Measurements from ENCODE around the gene MAN2A2.

MAN2A2 gene

DNA sequence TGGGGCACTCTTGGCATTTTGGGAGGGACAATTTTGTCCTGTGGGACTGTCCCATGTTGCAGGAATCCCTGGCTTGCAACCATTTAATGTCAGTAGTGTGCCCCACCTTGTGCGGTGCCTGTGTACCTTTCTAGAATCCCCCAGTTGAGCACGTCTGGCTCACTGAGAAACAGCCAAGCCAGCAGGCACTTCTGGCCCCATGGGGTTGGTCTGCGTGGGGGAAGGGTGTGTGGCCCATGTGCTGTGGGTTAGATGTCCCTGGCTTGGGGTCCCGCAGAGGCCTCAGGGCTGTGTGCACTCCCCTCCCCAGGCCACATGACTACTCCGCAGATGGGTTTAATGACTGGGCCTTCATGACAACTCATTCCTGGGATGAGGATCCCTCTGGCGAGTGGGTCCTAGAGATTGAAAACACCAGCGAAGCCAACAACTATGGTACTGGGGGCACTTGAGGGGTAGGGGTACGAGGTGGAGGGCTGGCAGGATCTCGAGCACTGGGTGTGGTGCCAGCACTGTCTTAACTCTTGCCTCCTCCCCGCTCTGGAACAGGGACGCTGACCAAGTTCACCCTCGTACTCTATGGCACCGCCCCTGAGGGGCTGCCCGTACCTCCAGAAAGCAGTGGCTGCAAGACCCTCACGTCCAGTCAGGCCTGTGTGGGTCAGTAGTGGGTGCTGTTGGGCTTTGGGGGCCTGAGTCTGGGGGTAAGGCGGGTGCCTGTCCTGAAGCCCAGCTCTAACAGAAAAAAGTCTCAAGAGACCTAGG is 22.5 kb upstream of the MAN2A2 start:
- TF ChIP-seq, protein P1, sequence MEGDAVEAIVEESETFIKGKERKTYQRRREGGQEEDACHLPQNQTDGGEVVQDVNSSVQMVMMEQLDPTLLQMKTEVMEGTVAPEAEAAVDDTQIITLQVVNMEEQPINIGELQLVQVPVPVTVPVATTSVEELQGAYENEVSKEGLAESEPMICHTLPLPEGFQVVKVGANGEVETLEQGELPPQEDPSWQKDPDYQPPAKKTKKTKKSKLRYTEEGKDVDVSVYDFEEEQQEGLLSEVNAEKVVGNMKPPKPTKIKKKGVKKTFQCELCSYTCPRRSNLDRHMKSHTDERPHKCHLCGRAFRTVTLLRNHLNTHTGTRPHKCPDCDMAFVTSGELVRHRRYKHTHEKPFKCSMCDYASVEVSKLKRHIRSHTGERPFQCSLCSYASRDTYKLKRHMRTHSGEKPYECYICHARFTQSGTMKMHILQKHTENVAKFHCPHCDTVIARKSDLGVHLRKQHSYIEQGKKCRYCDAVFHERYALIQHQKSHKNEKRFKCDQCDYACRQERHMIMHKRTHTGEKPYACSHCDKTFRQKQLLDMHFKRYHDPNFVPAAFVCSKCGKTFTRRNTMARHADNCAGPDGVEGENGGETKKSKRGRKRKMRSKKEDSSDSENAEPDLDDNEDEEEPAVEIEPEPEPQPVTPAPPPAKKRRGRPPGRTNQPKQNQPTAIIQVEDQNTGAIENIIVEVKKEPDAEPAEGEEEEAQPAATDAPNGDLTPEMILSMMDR (IDR thresholded peaks at IDR 0.05; ENCODE audit: control insufficient read depth, extremely low read depth, insufficient read depth), result no peak
- H3K4me3 ChIP-seq (ENCODE audit: low read depth, low read length), result no peak overlapping the region
- no peak for DNase-seq (ENCODE audit: low read depth)

DNA sequence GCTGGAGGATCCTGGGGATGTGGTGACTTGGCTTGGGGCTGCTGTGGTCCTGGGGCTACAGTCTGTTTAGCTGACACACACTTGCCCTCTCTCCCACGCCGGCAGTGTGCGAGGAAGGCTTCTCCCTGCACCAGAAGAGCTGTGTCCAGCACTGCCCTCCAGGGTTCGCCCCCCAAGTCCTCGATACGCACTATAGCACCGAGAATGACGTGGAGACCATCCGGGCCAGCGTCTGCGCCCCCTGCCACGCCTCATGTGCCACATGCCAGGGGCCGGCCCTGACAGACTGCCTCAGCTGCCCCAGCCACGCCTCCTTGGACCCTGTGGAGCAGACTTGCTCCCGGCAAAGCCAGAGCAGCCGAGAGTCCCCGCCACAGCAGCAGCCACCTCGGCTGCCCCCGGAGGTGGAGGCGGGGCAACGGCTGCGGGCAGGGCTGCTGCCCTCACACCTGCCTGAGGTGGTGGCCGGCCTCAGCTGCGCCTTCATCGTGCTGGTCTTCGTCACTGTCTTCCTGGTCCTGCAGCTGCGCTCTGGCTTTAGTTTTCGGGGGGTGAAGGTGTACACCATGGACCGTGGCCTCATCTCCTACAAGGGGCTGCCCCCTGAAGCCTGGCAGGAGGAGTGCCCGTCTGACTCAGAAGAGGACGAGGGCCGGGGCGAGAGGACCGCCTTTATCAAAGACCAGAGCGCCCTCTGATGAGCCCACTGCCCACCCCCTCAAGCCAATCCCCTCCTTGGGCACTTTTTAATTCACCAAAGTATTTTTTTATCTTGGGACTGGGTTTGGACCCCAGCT is 21.7 kb upstream of the MAN2A2 start:
- H3K4me3 ChIP-seq (ENCODE audit: low read depth, low read length), result no peak overlapping the region
- no peak for DNase-seq (ENCODE audit: low read depth)
- TF ChIP-seq, protein P1 (IDR thresholded peaks at IDR 0.05; ENCODE audit: control insufficient read depth, extremely low read depth, insufficient read depth), result no peak

DNA sequence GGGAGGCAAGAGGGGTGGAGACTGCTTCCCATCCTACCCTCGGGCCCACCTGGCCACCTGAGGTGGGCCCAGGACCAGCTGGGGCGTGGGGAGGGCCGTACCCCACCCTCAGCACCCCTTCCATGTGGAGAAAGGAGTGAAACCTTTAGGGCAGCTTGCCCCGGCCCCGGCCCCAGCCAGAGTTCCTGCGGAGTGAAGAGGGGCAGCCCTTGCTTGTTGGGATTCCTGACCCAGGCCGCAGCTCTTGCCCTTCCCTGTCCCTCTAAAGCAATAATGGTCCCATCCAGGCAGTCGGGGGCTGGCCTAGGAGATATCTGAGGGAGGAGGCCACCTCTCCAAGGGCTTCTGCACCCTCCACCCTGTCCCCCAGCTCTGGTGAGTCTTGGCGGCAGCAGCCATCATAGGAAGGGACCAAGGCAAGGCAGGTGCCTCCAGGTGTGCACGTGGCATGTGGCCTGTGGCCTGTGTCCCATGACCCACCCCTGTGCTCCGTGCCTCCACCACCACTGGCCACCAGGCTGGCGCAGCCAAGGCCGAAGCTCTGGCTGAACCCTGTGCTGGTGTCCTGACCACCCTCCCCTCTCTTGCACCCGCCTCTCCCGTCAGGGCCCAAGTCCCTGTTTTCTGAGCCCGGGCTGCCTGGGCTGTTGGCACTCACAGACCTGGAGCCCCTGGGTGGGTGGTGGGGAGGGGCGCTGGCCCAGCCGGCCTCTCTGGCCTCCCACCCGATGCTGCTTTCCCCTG is 21.0 kb upstream of the MAN2A2 start:
- no peak for DNase-seq (ENCODE audit: low read depth)
- TF ChIP-seq, protein P1 (IDR thresholded peaks at IDR 0.05; ENCODE audit: control insufficient read depth, extremely low read depth, insufficient read depth), result no peak
- no peak overlapping the region for H3K4me3 ChIP-seq (ENCODE audit: low read depth, low read length)

DNA sequence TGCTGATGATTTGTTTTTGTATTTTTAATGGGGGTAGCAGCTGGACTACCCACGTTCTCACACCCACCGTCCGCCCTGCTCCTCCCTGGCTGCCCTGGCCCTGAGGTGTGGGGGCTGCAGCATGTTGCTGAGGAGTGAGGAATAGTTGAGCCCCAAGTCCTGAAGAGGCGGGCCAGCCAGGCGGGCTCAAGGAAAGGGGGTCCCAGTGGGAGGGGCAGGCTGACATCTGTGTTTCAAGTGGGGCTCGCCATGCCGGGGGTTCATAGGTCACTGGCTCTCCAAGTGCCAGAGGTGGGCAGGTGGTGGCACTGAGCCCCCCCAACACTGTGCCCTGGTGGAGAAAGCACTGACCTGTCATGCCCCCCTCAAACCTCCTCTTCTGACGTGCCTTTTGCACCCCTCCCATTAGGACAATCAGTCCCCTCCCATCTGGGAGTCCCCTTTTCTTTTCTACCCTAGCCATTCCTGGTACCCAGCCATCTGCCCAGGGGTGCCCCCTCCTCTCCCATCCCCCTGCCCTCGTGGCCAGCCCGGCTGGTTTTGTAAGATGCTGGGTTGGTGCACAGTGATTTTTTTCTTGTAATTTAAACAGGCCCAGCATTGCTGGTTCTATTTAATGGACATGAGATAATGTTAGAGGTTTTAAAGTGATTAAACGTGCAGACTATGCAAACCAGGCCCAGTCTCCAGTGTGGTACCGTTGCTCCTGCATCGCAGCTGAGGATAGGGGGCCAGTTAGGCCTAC is 20.1 kb upstream of the MAN2A2 start:
- H3K4me3 ChIP-seq (ENCODE audit: low read depth, low read length), result no peak overlapping the region

DNA sequence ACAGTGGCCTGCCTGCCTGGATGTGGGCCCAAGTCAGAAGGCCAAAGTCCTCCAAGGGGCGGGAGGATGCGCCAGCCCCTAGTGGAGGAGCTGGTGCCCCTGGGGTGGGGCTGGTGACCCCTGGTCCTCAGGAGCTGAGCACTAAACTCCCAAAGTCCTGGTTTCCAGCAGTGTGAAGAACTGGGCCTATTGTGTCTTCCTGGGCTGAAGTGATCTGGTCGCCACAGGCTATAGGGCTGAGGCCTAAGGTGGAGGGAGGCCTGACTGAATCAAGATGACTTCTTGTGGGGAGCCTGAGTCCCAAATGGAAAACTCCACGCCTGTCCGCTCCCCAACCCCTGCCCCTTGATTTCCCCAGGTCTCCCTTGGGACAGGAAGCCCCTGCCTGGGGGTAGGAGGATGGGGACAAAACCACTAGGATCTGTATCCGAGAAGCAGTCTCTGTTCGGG is 19.6 kb upstream of the MAN2A2 start:
- TF ChIP-seq, protein P1 (IDR thresholded peaks at IDR 0.05; ENCODE audit: control insufficient read depth, extremely low read depth, insufficient read depth), result no peak
- no peak for DNase-seq (ENCODE audit: low read depth)
- H3K4me3 ChIP-seq (ENCODE audit: low read depth, low read length), result no peak overlapping the region

More for the DNA sequence above, 20.1 kb upstream of the MAN2A2 start:
- TF ChIP-seq, protein P1 (IDR thresholded peaks at IDR 0.05; ENCODE audit: control insufficient read depth, extremely low read depth, insufficient read depth), result no peak
- DNase-seq (ENCODE audit: low read depth), result no peak

Data from LNCaP clone FGC (cell line).